Neuron (in vitro differentiated cells): Measurements from ENCODE around the gene MRPL36.
"Not testable (repeated sequence)": the region's sequence is repeated elsewhere in the genome, so short reads cannot be mapped to it uniquely, and the experiment has no call there.

Experiments used
- H2AFZ ChIP-seq: one replicate; pipeline ENCODE4 v1.6.1; 2013; ENCODE audit warnings: low read depth, mild to moderate bottlenecking, inconsistent platforms, low read length, moderate library complexity
- H3K27me3 ChIP-seq: one replicate; pipeline ENCODE4 v1.6.1; 2013; ENCODE audit warnings: low read length; ENCODE audit not compliant: insufficient read depth
- H3K36me3 ChIP-seq: one replicate; pipeline ENCODE4 v1.6.1; 2013; ENCODE audit warnings: low read length; ENCODE audit not compliant: insufficient read depth
- H3K4me1 ChIP-seq: one replicate; pipeline ENCODE4 v1.6.1; 2013; ENCODE audit warnings: low read length; ENCODE audit not compliant: insufficient read depth
- H3K4me3 ChIP-seq: 2 replicates; pipeline ENCODE4 v1.5.1; 2013; ENCODE audit warnings: mild to moderate bottlenecking, low read length, moderate library complexity
- H3K9me3 ChIP-seq: one replicate; pipeline ENCODE4 v1.6.1; 2013; ENCODE audit warnings: low read length

MRPL36 gene

GRCh38 chr5:1804001-1804690, 4.5 kb upstream of the MRPL36 start:
- peaks cover 65% of the 10 kb centered on the region for H3K36me3 ChIP-seq
- H3K27me3 ChIP-seq = no peaks in the 10 kb centered on the region
- H3K4me3 ChIP-seq = no peak overlapping the region
- H3K4me1 ChIP-seq = peaks cover 4% of the 10 kb centered on the region
- no peak overlapping the region for H2AFZ ChIP-seq
- H3K9me3 ChIP-seq = peaks cover 14% of the 10 kb centered on the region

- Histone ChIP-seq H3K4me1 (peaks cover 9% of the 10 kb centered on the region), H3K27me3 (no peaks in the 10 kb centered on the region), H3K36me3 (peaks cover 59% of the 10 kb centered on the region), H3K9me3 (peaks cover 12% of the 10 kb centered on the region), H2AFZ (no peak overlapping the region), H3K4me3 (no peak overlapping the region)
Observed at GRCh38 chr5:1803192-1803591, 3.6 kb upstream of the MRPL36 start.

- H3K4me3 ChIP-seq = peak overlapping the region; percentile 67
- peaks cover 6% of the 10 kb centered on the region for H3K9me3 ChIP-seq
- peaks cover 9% of the 10 kb centered on the region for H3K4me1 ChIP-seq
- H3K36me3 ChIP-seq = peaks cover 59% of the 10 kb centered on the region
- H3K27me3 ChIP-seq = no peaks in the 10 kb centered on the region
- no peak overlapping the region for H2AFZ ChIP-seq
Observed at GRCh38 chr5:1801967-1802295, 2.3 kb upstream of the MRPL36 start.

GRCh38 chr5:1801222-1801966, 1.8 kb upstream of the MRPL36 start, which contains the start of gene NDUFS6:
NDUFS6 (plus strand) TSS chr5:1801407; CDS start chr5:1801418, 11 bp downstream.
- peaks cover 58% of the 10 kb centered on the region for H3K36me3 ChIP-seq

GRCh38 chr5:1800472-1801221, 1.0 kb upstream of the MRPL36 start:
- Histone ChIP-seq H2AFZ (peak overlapping the region; percentile 12), H3K4me1 (peaks cover 9% of the 10 kb centered on the region), H3K27me3 (no peaks in the 10 kb centered on the region), H3K9me3 (peaks cover 3% of the 10 kb centered on the region), H3K4me3 (peak overlapping the region; percentile 67), H3K36me3 (peaks cover 55% of the 10 kb centered on the region)

More at GRCh38 chr5:1801222-1801966, 1.8 kb upstream of the MRPL36 start, which contains the start of gene NDUFS6:
- Histone ChIP-seq H2AFZ (peak within 1 kb of the TSS; percentile 12), H3K4me3 (peak within 1 kb of the TSS; percentile 67), H3K27me3 (no peaks in the 10 kb centered on the region), H3K9me3 (peaks cover 3% of the 10 kb centered on the region), H3K4me1 (peaks cover 9% of the 10 kb centered on the region)

- Histone ChIP-seq H3K36me3 (peaks cover 40% of the 10 kb centered on the region), H3K27me3 (no peaks in the 10 kb centered on the region), H2AFZ (no peak overlapping the region), H3K4me3 (peak overlapping the region; percentile 67), H3K9me3 (no peaks in the 10 kb centered on the region), H3K4me1 (peaks cover 9% of the 10 kb centered on the region)
Observed at GRCh38 chr5:1799110-1799601, 481 bp downstream of the MRPL36 start.

- H3K9me3 ChIP-seq, H3K27me3 ChIP-seq, H2AFZ ChIP-seq, H3K4me1 ChIP-seq: not testable (repeated sequence)
- H3K36me3 ChIP-seq = peaks cover 34% of the 10 kb centered on the region
- H3K4me3 ChIP-seq = peak overlapping the region; percentile 67
Observed at GRCh38 chr5:1798589-1798988, 1.0 kb downstream of the MRPL36 start.

- Histone ChIP-seq H3K4me1 (peaks cover 9% of the 10 kb centered on the region), H2AFZ (no peak overlapping the region), H3K27me3 (no peaks in the 10 kb centered on the region), H3K36me3 (peaks cover 27% of the 10 kb centered on the region), H3K9me3 (no peaks in the 10 kb centered on the region), H3K4me3 (no peak overlapping the region)
Observed at GRCh38 chr5:1797855-1798254, 1.8 kb downstream of the MRPL36 start.

GRCh38 chr5:1797103-1797800, 2.4 kb downstream of the MRPL36 start:
- no peaks in the 10 kb centered on the region for H3K9me3 ChIP-seq
- H3K27me3 ChIP-seq = no peaks in the 10 kb centered on the region
- no peak overlapping the region for H3K4me3 ChIP-seq
- H2AFZ ChIP-seq = no peak overlapping the region
- H3K4me1 ChIP-seq = peaks cover 9% of the 10 kb centered on the region
- peaks cover 24% of the 10 kb centered on the region for H3K36me3 ChIP-seq

- H3K4me1 ChIP-seq = peaks cover 4% of the 10 kb centered on the region
- H3K4me3 ChIP-seq = no peak overlapping the region
- H3K27me3 ChIP-seq = no peaks in the 10 kb centered on the region
Observed at GRCh38 chr5:1796371-1797102, 3.1 kb downstream of the MRPL36 start.

GRCh38 chr5:1795931-1796330, 3.7 kb downstream of the MRPL36 start:
- no peaks in the 10 kb centered on the region for H3K27me3 ChIP-seq
- H2AFZ ChIP-seq = no peak overlapping the region
- peaks cover 24% of the 10 kb centered on the region for H3K36me3 ChIP-seq
- no peak overlapping the region for H3K4me3 ChIP-seq
- H3K4me1 ChIP-seq = peaks cover 4% of the 10 kb centered on the region
- H3K9me3 ChIP-seq = no peaks in the 10 kb centered on the region

More at GRCh38 chr5:1796371-1797102, 3.1 kb downstream of the MRPL36 start:
- H3K9me3 ChIP-seq = no peaks in the 10 kb centered on the region
- H3K36me3 ChIP-seq = peaks cover 24% of the 10 kb centered on the region
- no peak overlapping the region for H2AFZ ChIP-seq

GRCh38 chr5:1795506-1795905, 4.1 kb downstream of the MRPL36 start:
- Histone ChIP-seq H3K9me3 (no peaks in the 10 kb centered on the region), H3K36me3 (peaks cover 24% of the 10 kb centered on the region), H3K4me3 (no peak overlapping the region), H3K4me1 (peaks cover 8% of the 10 kb centered on the region), H2AFZ (no peak overlapping the region), H3K27me3 (no peaks in the 10 kb centered on the region)
